ENCODE measurements around the gene GPC4.

- TF ChIP-seq, protein P1, sequence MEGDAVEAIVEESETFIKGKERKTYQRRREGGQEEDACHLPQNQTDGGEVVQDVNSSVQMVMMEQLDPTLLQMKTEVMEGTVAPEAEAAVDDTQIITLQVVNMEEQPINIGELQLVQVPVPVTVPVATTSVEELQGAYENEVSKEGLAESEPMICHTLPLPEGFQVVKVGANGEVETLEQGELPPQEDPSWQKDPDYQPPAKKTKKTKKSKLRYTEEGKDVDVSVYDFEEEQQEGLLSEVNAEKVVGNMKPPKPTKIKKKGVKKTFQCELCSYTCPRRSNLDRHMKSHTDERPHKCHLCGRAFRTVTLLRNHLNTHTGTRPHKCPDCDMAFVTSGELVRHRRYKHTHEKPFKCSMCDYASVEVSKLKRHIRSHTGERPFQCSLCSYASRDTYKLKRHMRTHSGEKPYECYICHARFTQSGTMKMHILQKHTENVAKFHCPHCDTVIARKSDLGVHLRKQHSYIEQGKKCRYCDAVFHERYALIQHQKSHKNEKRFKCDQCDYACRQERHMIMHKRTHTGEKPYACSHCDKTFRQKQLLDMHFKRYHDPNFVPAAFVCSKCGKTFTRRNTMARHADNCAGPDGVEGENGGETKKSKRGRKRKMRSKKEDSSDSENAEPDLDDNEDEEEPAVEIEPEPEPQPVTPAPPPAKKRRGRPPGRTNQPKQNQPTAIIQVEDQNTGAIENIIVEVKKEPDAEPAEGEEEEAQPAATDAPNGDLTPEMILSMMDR (IDR thresholded peaks at IDR 0.05), result no peak
- TF ChIP-seq POLR2A (IDR thresholded peaks at IDR 0.05), result no peak
Measured at GRCh38 chrX:133364865-133365264, 50.4 kb downstream of the GPC4 start.
